DOHH2 (cell line): ENCODE measurements around the gene BAD.
A peak's percentile ranks its signal among the peaks of the same experiment; 100 is the strongest.
"Not testable (repeated sequence)": the region's sequence is repeated elsewhere in the genome, so short reads cannot be mapped to it uniquely, and the experiment has no call there.

Source experiments
- H3F3A ChIP-seq: fragments of 200-600 bp; sonication (generic), shearing (Covaris generic); 2 replicates; pipeline ENCODE4 v1.6.0; 2016; ENCODE audit warnings: antibody characterized with exemption, mild to moderate bottlenecking; ENCODE audit not compliant: control insufficient read depth, insufficient read depth
- H3K27ac ChIP-seq: fragments of 200-600 bp; sonication (generic); 2 replicates; pipeline ENCODE4 v1.5.1; 2014; ENCODE audit warnings: low read depth, mild to moderate bottlenecking, low read length, moderate library complexity
- H3K27me3 ChIP-seq: fragments of 200-600 bp; sonication (generic); 2 replicates; pipeline ENCODE4 v1.6.1; 2014; ENCODE audit warnings: mild to moderate bottlenecking, low read length, mixed read lengths; ENCODE audit not compliant: control insufficient read depth
- H3K36me3 ChIP-seq: fragments of 200-600 bp; sonication (generic); 2 replicates; pipeline ENCODE4 v1.6.1; 2014; ENCODE audit warnings: mild to moderate bottlenecking, low read length, moderate library complexity, mixed read lengths; ENCODE audit not compliant: control insufficient read depth
- H3K4me1 ChIP-seq: fragments of 200-600 bp; sonication (generic); 2 replicates; pipeline ENCODE4 v1.6.1; 2014; ENCODE audit warnings: mild to moderate bottlenecking, low read length, mixed read lengths; ENCODE audit not compliant: control insufficient read depth
- H3K4me2 ChIP-seq: fragments of 200-600 bp; sonication (generic); 2 replicates; pipeline ENCODE4 v1.6.0; 2014; ENCODE audit warnings: mild to moderate bottlenecking, low read length, moderate library complexity
- H3K4me3 ChIP-seq: fragments of 200-600 bp; sonication (generic); 2 replicates; pipeline ENCODE4 v1.5.1; 2014; ENCODE audit warnings: mild to moderate bottlenecking, low read length, mixed read lengths
- H3K79me2 ChIP-seq: fragments of 200-600 bp; sonication (generic); 2 replicates; pipeline ENCODE4 v1.6.1; 2014; ENCODE audit warnings: mild to moderate bottlenecking, low read length, mixed read lengths; ENCODE audit not compliant: control insufficient read depth
- H3K9me2 ChIP-seq: fragments of 200-600 bp; sonication (generic); replicated peaks from 2 replicates; pipeline ENCODE4 v1.6.1; 2014; ENCODE audit warnings: mild to moderate bottlenecking, low read length, mixed read lengths; ENCODE audit not compliant: control insufficient read depth
- H3K9me3 ChIP-seq: fragments of 200-600 bp; sonication (generic); 2 replicates; pipeline ENCODE4 v1.6.1; 2014; ENCODE audit warnings: antibody characterized with exemption, low read length, mixed read lengths; ENCODE audit not compliant: control insufficient read depth, insufficient read depth
- H4K20me1 ChIP-seq: fragments of 200-600 bp; sonication (generic); 2 replicates; pipeline ENCODE4 v1.6.0; 2014; ENCODE audit warnings: low read depth, mild to moderate bottlenecking, antibody characterized with exemption, low read length, moderate library complexity; ENCODE audit not compliant: control insufficient read depth, insufficient read depth
- CTCF ChIP-seq: fragments of 200-600 bp; sonication (generic); IDR thresholded peaks from one replicate; pipeline ENCODE4 v1.5.1; 2014; ENCODE audit warnings: antibody characterized with exemption, mild to moderate bottlenecking, low read depth, low read length; ENCODE audit not compliant: poor library complexity, severe bottlenecking
- EZH2phosphoT487 ChIP-seq: fragments of 200-600 bp; sonication (generic); IDR thresholded peaks from 2 replicates; pipeline ENCODE4 v1.6.1; 2017; ENCODE audit warnings: borderline replicate concordance, mild to moderate bottlenecking, antibody characterized with exemption, low read length, moderate library complexity, mixed read lengths

BAD gene

GRCh38 chr11:64314146-64314804 lies 29.8 kb upstream of the BAD start:
- peaks cover 64% of the 10 kb centered on the region for H3K79me2 ChIP-seq
- H4K20me1 ChIP-seq: no peaks in the 10 kb centered on the region
- H3K36me3 ChIP-seq: peaks cover 60% of the 10 kb centered on the region
- no peaks in the 10 kb centered on the region for H3K9me2 ChIP-seq
- peaks cover 26% of the 10 kb centered on the region for H3K4me1 ChIP-seq
- H3K27ac ChIP-seq: no peak overlapping the region
- TF ChIP-seq CTCF (no peak), EZH2phosphoT487 (no peak)
- no peak overlapping the region for H3K4me2 ChIP-seq
- H3F3A ChIP-seq: peaks cover 19% of the 10 kb centered on the region
- no peaks in the 10 kb centered on the region for H3K9me3 ChIP-seq
- H3K27me3 ChIP-seq: no peaks in the 10 kb centered on the region
- H3K4me3 ChIP-seq: no peak overlapping the region

- no peak for TF ChIP-seq EZH2phosphoT487
- Histone ChIP-seq H3K9me2 (no peaks in the 10 kb centered on the region), H4K20me1 (no peaks in the 10 kb centered on the region), H3K27me3 (no peaks in the 10 kb centered on the region), H3K4me3 (no peak overlapping the region), H3K9me3 (no peaks in the 10 kb centered on the region), H3K36me3 (peaks cover 59% of the 10 kb centered on the region), H3F3A (peaks cover 19% of the 10 kb centered on the region), H3K79me2 (peaks cover 63% of the 10 kb centered on the region), H3K4me2 (no peak overlapping the region), H3K27ac (no peak overlapping the region), H3K4me1 (peaks cover 21% of the 10 kb centered on the region)
These were observed 29.2 kb upstream of the BAD start for GRCh38 chr11:64313491-64314145.

GRCh38 chr11:64312947-64313346 lies 28.5 kb upstream of the BAD start:
- no peak overlapping the region for H3K27ac ChIP-seq
- H3K79me2 ChIP-seq: peaks cover 62% of the 10 kb centered on the region
- H3K27me3 ChIP-seq: no peaks in the 10 kb centered on the region
- no peaks in the 10 kb centered on the region for H3K9me3 ChIP-seq
- TF ChIP-seq EZH2phosphoT487 (no peak), CTCF (no peak)
- no peaks in the 10 kb centered on the region for H4K20me1 ChIP-seq
- no peak overlapping the region for H3K4me3 ChIP-seq
- no peaks in the 10 kb centered on the region for H3K9me2 ChIP-seq
- H3K4me1 ChIP-seq: peaks cover 21% of the 10 kb centered on the region
- peaks cover 58% of the 10 kb centered on the region for H3K36me3 ChIP-seq
- peaks cover 19% of the 10 kb centered on the region for H3F3A ChIP-seq
- no peak overlapping the region for H3K4me2 ChIP-seq

- H3K79me2 ChIP-seq: peaks cover 56% of the 10 kb centered on the region
- not testable (repeated sequence) for H3F3A ChIP-seq, H3K9me3 ChIP-seq, H3K27ac ChIP-seq, H3K4me3 ChIP-seq, H3K9me2 ChIP-seq, H4K20me1 ChIP-seq, H3K27me3 ChIP-seq
- H3K4me2 ChIP-seq: peak overlapping the region; percentile 87; the same call in 1 of the 2 replicates
- H3K4me1 ChIP-seq: peaks cover 26% of the 10 kb centered on the region
- H3K36me3 ChIP-seq: peaks cover 44% of the 10 kb centered on the region
These were observed 23.3 kb upstream of the BAD start for GRCh38 chr11:64307795-64308194.
